ENCODE results near the gene PFKFB1. TPM values are rescaled to one million over a fixed set of nuclear protein-coding genes. Genes with fewer than 3 reads are reported as not detected.

Gene PFKFB1
- total RNA-seq, 4 donors from 2014 or later: 0.15 TPM; not detected in 3

DNA sequence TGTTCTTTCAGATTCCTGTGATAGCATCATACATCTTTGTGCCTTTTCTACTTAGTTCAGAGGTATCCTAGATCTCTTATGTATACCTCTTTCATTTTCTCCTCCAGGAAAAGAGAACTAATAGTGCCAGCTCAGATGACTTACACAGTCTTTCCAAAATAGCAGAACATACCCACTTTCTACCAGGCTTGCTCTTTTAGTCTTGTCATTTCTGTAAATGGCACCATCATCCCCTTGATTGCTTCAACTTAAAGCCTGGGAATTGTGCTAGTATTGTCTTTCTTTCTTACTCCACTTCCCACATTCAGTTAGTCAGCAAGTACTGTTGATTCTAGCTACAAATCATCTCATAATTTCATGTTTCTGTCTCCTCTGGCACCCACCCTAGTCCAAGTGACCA lies 11.3 kb upstream of the PFKFB1 start:
- H3K36me3 ChIP-seq: peaks cover 0 to 49% of the 10 kb centered on the region in 2 donors
- no peak overlapping the region for H3K4me3 ChIP-seq
- H3K4me1 ChIP-seq: peaks cover 0 to 14% (median 2%) of the 10 kb centered on the region in 3 donors
- no peak overlapping the region for H3K27ac ChIP-seq
- TF ChIP-seq CTCF (IDR thresholded peaks at IDR 0.05) (no peak), EP300 (IDR thresholded peaks at IDR 0.05) (no peak)
- H3K27me3 ChIP-seq: no peaks in the 10 kb centered on the region
- no peak for ATAC-seq
- no peaks in the 10 kb centered on the region for H3K9me3 ChIP-seq

DNA sequence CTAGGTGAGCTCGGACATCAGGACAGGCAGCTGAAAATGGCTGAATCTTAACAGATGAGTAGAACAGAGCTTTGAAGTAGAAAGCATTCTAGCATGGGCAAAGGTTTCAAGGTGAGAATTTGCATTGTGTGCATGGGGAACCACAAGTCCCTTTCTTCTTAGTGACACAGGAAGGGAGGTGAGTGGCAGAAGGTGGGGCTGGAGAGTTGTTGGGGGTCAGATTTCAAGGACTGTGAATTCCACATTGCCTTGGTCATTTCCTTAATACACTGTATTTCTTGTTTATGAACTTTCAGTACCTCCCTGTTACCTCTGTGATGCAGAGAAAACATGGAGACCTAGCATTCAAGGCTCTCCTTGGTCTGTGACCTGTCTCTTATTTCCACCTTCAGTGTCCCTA lies 10.2 kb upstream of the PFKFB1 start:
- Histone ChIP-seq H3K27ac (no peak overlapping the region), H3K9me3 (no peaks in the 10 kb centered on the region), H3K4me1 (peaks cover 0 to 16% (median 2%) of the 10 kb centered on the region in 3 donors), H3K27me3 (no peaks in the 10 kb centered on the region), H3K4me3 (no peak overlapping the region), H3K36me3 (peaks cover 0 to 49% of the 10 kb centered on the region in 2 donors)
- no CpG with 5 or more reads among the region's 1 CpG for WGBS, 2 donors (ENCODE audit: low coverage in 1 of 2)
- no peak for TF ChIP-seq POLR2AphosphoS5 (IDR thresholded peaks at IDR 0.05)
- ATAC-seq: no peak

GRCh38 chrX:54999717-55000598 lies 6.0 kb upstream of the PFKFB1 start, which contains the start of gene APEX2:
Gene APEX2, plus strand, starts transcription at chrX:55000363. Its CDS starts 60 bp downstream, at chrX:55000423.
- peak within 1 kb of the TSS; percentile 47 to 89 (median 87) for H3K27ac ChIP-seq
- peaks cover 0 to 19% (median 2%) of the 10 kb centered on the region in 3 donors for H3K4me1 ChIP-seq
- WGBS, 2 donors (ENCODE audit: low coverage in 1 of 2): 0 to 17% methylated on average over 1 to 2 of the region's 55 CpGs
- peak; percentile 96 for ATAC-seq
- no peaks in the 10 kb centered on the region for H3K9me3 ChIP-seq
- H3K36me3 ChIP-seq: peaks cover 0 to 25% of the 10 kb centered on the region in 2 donors
- TF ChIP-seq CTCF (IDR thresholded peaks at IDR 0.05) (no peak), POLR2AphosphoS5 (IDR thresholded peaks at IDR 0.05) (peak; percentile 69), POLR2A (IDR thresholded peaks at IDR 0.05) (peak; percentile 48 to 59)
- H3K4me3 ChIP-seq: peak within 1 kb of the TSS; percentile 56 to 65
- no peaks in the 10 kb centered on the region for H3K27me3 ChIP-seq

- peaks cover 0 to 6% (median 0%) of the 10 kb centered on the region in 3 donors for H3K4me1 ChIP-seq
- H3K36me3 ChIP-seq: no peaks in the 10 kb centered on the region
- TF ChIP-seq POLR2A (IDR thresholded peaks at IDR 0.05) (no peak), EP300 (IDR thresholded peaks at IDR 0.05) (no peak), CTCF (IDR thresholded peaks at IDR 0.05) (no peak)
- H3K27me3 ChIP-seq: no peaks in the 10 kb centered on the region
- ATAC-seq: no peak
- no peak overlapping the region for H3K4me3 ChIP-seq
- H3K27ac ChIP-seq: no peak overlapping the region
- no peaks in the 10 kb centered on the region for H3K9me3 ChIP-seq
These were observed 1.6 kb upstream of the PFKFB1 start for GRCh38 chrX:54995621-54996020.

- no peaks in the 10 kb centered on the region for H3K27me3 ChIP-seq
- 44 to 86% methylated on average over 4 of the region's 6 CpGs for WGBS, 2 donors (ENCODE audit: low coverage in 1 of 2)
- ATAC-seq: no peak
- H3K9me3 ChIP-seq: no peaks in the 10 kb centered on the region
- H3K4me1 ChIP-seq: peaks cover 0 to 5% (median 0%) of the 10 kb centered on the region in 3 donors
- TF ChIP-seq CTCF (IDR thresholded peaks at IDR 0.05) (no peak), POLR2AphosphoS5 (IDR thresholded peaks at IDR 0.05) (no peak), EP300 (IDR thresholded peaks at IDR 0.05) (no peak), POLR2A (IDR thresholded peaks at IDR 0.05) (no peak)
- no peaks in the 10 kb centered on the region for H3K36me3 ChIP-seq
- no peak overlapping the region for H3K4me3 ChIP-seq
- H3K27ac ChIP-seq: no peak overlapping the region
These were observed 822 bp upstream of the PFKFB1 start for GRCh38 chrX:54994668-54995351.

All from gastroesophageal sphincter (tissue), 4 donors.